GM12878 (cell line): ENCODE data around the gene ARHGDIG. TPM values are rescaled to one million over a fixed set of nuclear protein-coding genes. Genes with fewer than 3 reads are reported as not detected.

Experiments
- ATAC-seq: fragments of 200-7000 bp; cut with Tn5 transposase; 3 replicates; pipeline ENCODE4 v1.9.1; 2020; ENCODE audit warnings: mild to moderate bottlenecking, moderate library complexity
- BruUV-seq: library from RNA; stranded (reverse); fragments of 400-500 nt; replicated peaks from 2 replicates; lab custom pipeline; 2021; lab: Mats Ljungman, UMichigan
- CTCF ChIA-PET: fragments of 300-600 bp; sonication (Branson Sonifier 250); formaldehyde crosslinking; extraction: SDS; loops from one replicate; lab custom pipeline; 2021; ENCODE audit warnings: inconsistent platforms; lab: Yijun Ruan, JAX
- POLR2A ChIA-PET: fragments of 350-600 bp; formaldehyde crosslinking; extraction: SDS; loops from one replicate; lab custom pipeline; 2021; ENCODE audit warnings: inconsistent platforms; lab: Charles Lee
- RAD21 ChIA-PET: fragments of 300-600 bp; sonication (Branson Sonifier 250); formaldehyde crosslinking; loops from one replicate; lab custom pipeline; 2023; ENCODE audit warnings: antibody characterized with exemption; ENCODE audit not compliant: unreplicated experiment; lab: Charles Lee
- SMC1A ChIA-PET: fragments of 300-600 bp; sonication (Branson Sonifier 250); formaldehyde crosslinking; loops from one replicate; lab custom pipeline; 2023; ENCODE audit not compliant: unreplicated experiment, uncharacterized antibody; lab: Charles Lee
- DNase-seq: peaks from one replicate; pipeline ENCODE4 v3.0.0-alpha.2; 2011; ENCODE audit warnings: low read depth, low spot score
- FAIRE-seq: peaks from 3 replicates; lab custom pipeline; 2011; peaks lifted over from hg19 to GRCh38; lab: Jason Lieb, UNC
- H2AFZ ChIP-seq: 2 replicates; pipeline ENCODE4 v1.6.0; 2011; ENCODE audit warnings: low read depth, low read length, control low read depth; ENCODE audit not compliant: control insufficient read depth
- H3K27ac ChIP-seq: 2 replicates; pipeline ENCODE4 v1.5.1; 2011; ENCODE audit warnings: control low read depth; ENCODE audit not compliant: control insufficient read depth, insufficient read depth
- H3K27me3 ChIP-seq, 2 experiments: replicated peaks in 1 of 2; 2 replicates each; pipeline versions ENCODE4 v1.6.0 to v1.6.1; 2011; ENCODE audit warnings: low read length in 1 of 2; ENCODE audit not compliant: control insufficient read depth in 2 of 2, insufficient read depth in 2 of 2
- H3K36me3 ChIP-seq, 2 experiments: 2 replicates each; pipeline ENCODE4 v1.5.1; 2011; ENCODE audit warnings: low read length in 1 of 2; ENCODE audit not compliant: control insufficient read depth in 2 of 2, insufficient read depth in 2 of 2
- H3K4me1 ChIP-seq: 2 replicates; pipeline ENCODE4 v1.6.1; 2011; ENCODE audit warnings: mild to moderate bottlenecking, low read length, moderate library complexity, mixed read lengths; ENCODE audit not compliant: control insufficient read depth, insufficient read depth
- H3K4me2 ChIP-seq: 2 replicates; pipeline ENCODE4 v1.6.0; 2011; ENCODE audit warnings: control low read depth; ENCODE audit not compliant: control insufficient read depth, insufficient read depth
- H3K4me3 ChIP-seq: fragments of 200-600 bp; sonication (generic); 2 replicates; pipeline ENCODE4 v1.5.1; 2016
- H3K79me2 ChIP-seq: 2 replicates; pipeline ENCODE4 v1.6.0; 2011; ENCODE audit warnings: low read length; ENCODE audit not compliant: control insufficient read depth, insufficient read depth
- H3K9ac ChIP-seq: 2 replicates; pipeline ENCODE4 v1.8.0; 2011; ENCODE audit warnings: low read length, control low read depth, mixed read lengths; ENCODE audit not compliant: control insufficient read depth, insufficient read depth
- H3K9me3 ChIP-seq: replicated peaks from 3 replicates; pipeline ENCODE4 v1.5.1; 2011; ENCODE audit warnings: mild to moderate bottlenecking, low read length; ENCODE audit not compliant: control insufficient read depth, insufficient read depth
- H4K20me1 ChIP-seq: 2 replicates; pipeline ENCODE4 v1.6.0; 2011; ENCODE audit not compliant: control insufficient read depth, insufficient read depth
- ATF7 ChIP-seq: fragments of 450-650 bp; IDR thresholded peaks from 2 replicates; pipeline ENCODE4 v1.6.1; 2016; ENCODE audit warnings: low read depth, mild to moderate bottlenecking
- CBX5 ChIP-seq: sonication (generic); IDR thresholded peaks from 2 replicates; pipeline ENCODE4 v1.6.1; 2016; ENCODE audit warnings: low read depth, moderate library complexity, mild to moderate bottlenecking, inconsistent platforms
- ESRRA ChIP-seq: IDR thresholded peaks from 2 replicates; pipeline ENCODE4 v1.6.1; 2012; ENCODE audit warnings: mild to moderate bottlenecking, low read length, improper control_type of control experiment
- ETV6 ChIP-seq, 2 experiments: fragments of 450-650 bp in 1 of 2; IDR thresholded peaks in 1 of 2; conservative IDR thresholded peaks in 1 of 2; 2 replicates each; pipeline ENCODE4 v1.6.1; 2014; ENCODE audit warnings: antibody characterized with exemption in 1 of 2, borderline replicate concordance in 1 of 2, low read depth in 1 of 2, mild to moderate bottlenecking in 1 of 2, moderate library complexity in 1 of 2
- GABPA ChIP-seq: IDR thresholded peaks from 2 replicates; pipeline ENCODE4 v1.6.1; 2014; ENCODE audit warnings: antibody characterized with exemption, low read depth, mild to moderate bottlenecking, inconsistent platforms
- NR2C1 ChIP-seq: fragments of 450-650 bp; IDR thresholded peaks from 2 replicates; pipeline ENCODE4 v1.6.1; 2017; ENCODE audit warnings: antibody characterized with exemption, mild to moderate bottlenecking, moderate library complexity
- REST ChIP-seq: IDR thresholded peaks from 2 replicates; pipeline ENCODE4 v1.6.1; 2012; ENCODE audit warnings: mild to moderate bottlenecking, low read depth, low read length
- SPI1 ChIP-seq: IDR thresholded peaks from 2 replicates; pipeline ENCODE4 v1.6.1; 2011; ENCODE audit warnings: low read depth, mild to moderate bottlenecking, low read length, moderate library complexity, borderline replicate concordance; ENCODE audit not compliant: insufficient read depth
- SREBF1 ChIP-seq: IDR thresholded peaks from 2 replicates; pipeline ENCODE4 v1.6.1; 2012; ENCODE audit warnings: mild to moderate bottlenecking, low read length
- SUPT20H ChIP-seq: IDR thresholded peaks from 2 replicates; pipeline ENCODE4 v1.6.1; 2011; ENCODE audit warnings: low read depth, mild to moderate bottlenecking, low read length, moderate library complexity, borderline replicate concordance; ENCODE audit not compliant: control insufficient read depth
- WGBS: methylation state at CpG from one replicate; pipeline ENCODE4 v1.1.6; 2016; ENCODE audit warnings: low lambda C conversion rate; ENCODE audit not compliant: insufficient replicate concordance, insufficient coverage; ENCODE audit errors: missing lambda C conversion rate; 5-methylcytosine and 5-hydroxymethylcytosine counted together
- in situ Hi-C: fragments of 300-500 bp; cut with MboI; formaldehyde crosslinking; loops from 9 replicates; pipeline ENCODE4 v1.14.3; 2018; ENCODE audit warnings: mixed read lengths
- intact Hi-C: fragments of 100-400 bp; cut with micrococcal nuclease; formaldehyde crosslinking; loops from one replicate; pipeline ENCODE4 v1.14.2; 2022; ENCODE audit not compliant: unreplicated experiment
- polyA plus RNA-seq, 11 experiments: library from polyadenylated mRNA; depleted of rRNA in 4 of 11; unstranded in 6 of 11; stranded (reverse) in 5 of 11; fragments of >200 nt; fragmentation: Nextera tagmentation in 4 of 11; fragmentation: Illumina TruSeq in 1 of 11; extraction: Ambion mirVana in 4 of 11; extraction: Trizol in 1 of 11; gene quantifications; 1 replicate in 1 of 11; 2 replicates in 10 of 11; pipeline versions ENCODE4 v1.2.1 to v1.2.3, GENCODE V29; 2011 to 2016; ENCODE audit warnings: inconsistent platforms in 2 of 11, missing spikeins in 2 of 11, low read depth in 1 of 11
- total RNA-seq, 4 experiments: library from RNA; depleted of rRNA in 3 of 4; stranded (reverse); fragments of >200 nt in 3 of 4; fragmentation: Illumina TruSeq in 1 of 4; extraction: Trizol in 1 of 4; gene quantifications; 2 replicates each; pipeline versions ENCODE4 v1.2.1 to v1.2.3, GENCODE V29; 2013 to 2021

The ARHGDIG gene
- total and polyA plus RNA-seq, 10 of the 15 experiments (the other 5 are each of a cell fraction or from before 2014, with no cell fraction given), result not detected

GRCh38 chr16:247027-247426 lies 33.4 kb upstream of the ARHGDIG start (continued):
- no peak for TF ChIP-seq REST
- no peak for TF ChIP-seq SPI1
- no peak for TF ChIP-seq SUPT20H

- WGBS, result 78% methylated on average over 12 of the region's 12 CpGs
- Histone ChIP-seq H4K20me1 (no peaks in the 10 kb centered on the region), H3K36me3 (no peaks in the 10 kb centered on the region; a peak in 1 of 4 replicates), H2AFZ (no peak overlapping the region), H3K27ac (no peak overlapping the region), H3K9ac (no peak overlapping the region), H3K27me3 (no peaks in the 10 kb centered on the region), H3K4me1 (peaks cover 4% of the 10 kb centered on the region; the same call in 1 of the 2 replicates), H3K9me3 (no peaks in the 10 kb centered on the region), H3K4me2 (no peak overlapping the region), H3K79me2 (no peaks in the 10 kb centered on the region; the same call in 1 of the 2 replicates), H3K4me3 (no peak overlapping the region)
- ChIA-PET RAD21 (interaction anchor here (1.6 kb wide), 1 partner anchor 14 kb away, joined by 4 read pairs; the partner anchor contains the start of gene FAM234A), SMC1A (interaction anchor here (1.4 to 1.6 kb wide), 2 partner anchors 9 to 14 kb away, joined by 6 to 8 read pairs; no protein-coding TSS in a partner anchor), POLR2A (interaction anchor here (0.5 to 1.3 kb wide), 3 partner anchors 7 to 1706 kb away, joined by 3 to 4 read pairs (median 4); partner anchors contain the start of gene FAM234A), CTCF (interaction anchor here (1.0 kb wide), 1 partner anchor 10 kb away, joined by 4 read pairs; no protein-coding TSS in a partner anchor)
- FAIRE-seq (no peak), ATAC-seq (no peak), DNase-seq (no peak)
- no peak for TF ChIP-seq ATF7
- TF ChIP-seq CBX5, result no peak
- no peak for TF ChIP-seq SREBF1
- TF ChIP-seq ESRRA, result no peak
- TF ChIP-seq NR2C1, result no peak
- no peak for TF ChIP-seq GABPA
- TF ChIP-seq ETV6 (conservative IDR thresholded peaks at IDR 0.05 in 1 of 2, IDR thresholded peaks at IDR 0.05 in 1 of 2; ENCODE audit: borderline replicate concordance in 1 of 2, low read depth in 1 of 2), result no peak
- no TSS peak for BruUV-seq
- in situ Hi-C loops, result no loop called here
- intact Hi-C loops, result no loop called here
Observed at GRCh38 chr16:249431-249830, 31.0 kb upstream of the ARHGDIG start.
